NK-92 (cell line): Measurements from ENCODE around the gene TRMT2A.

Experiments
- DNase-seq: peaks from one replicate; lab custom pipeline; 2025; ENCODE audit not compliant: unreplicated experiment; lab: John Stamatoyannopoulos, UW

Gene TRMT2A

DNA sequence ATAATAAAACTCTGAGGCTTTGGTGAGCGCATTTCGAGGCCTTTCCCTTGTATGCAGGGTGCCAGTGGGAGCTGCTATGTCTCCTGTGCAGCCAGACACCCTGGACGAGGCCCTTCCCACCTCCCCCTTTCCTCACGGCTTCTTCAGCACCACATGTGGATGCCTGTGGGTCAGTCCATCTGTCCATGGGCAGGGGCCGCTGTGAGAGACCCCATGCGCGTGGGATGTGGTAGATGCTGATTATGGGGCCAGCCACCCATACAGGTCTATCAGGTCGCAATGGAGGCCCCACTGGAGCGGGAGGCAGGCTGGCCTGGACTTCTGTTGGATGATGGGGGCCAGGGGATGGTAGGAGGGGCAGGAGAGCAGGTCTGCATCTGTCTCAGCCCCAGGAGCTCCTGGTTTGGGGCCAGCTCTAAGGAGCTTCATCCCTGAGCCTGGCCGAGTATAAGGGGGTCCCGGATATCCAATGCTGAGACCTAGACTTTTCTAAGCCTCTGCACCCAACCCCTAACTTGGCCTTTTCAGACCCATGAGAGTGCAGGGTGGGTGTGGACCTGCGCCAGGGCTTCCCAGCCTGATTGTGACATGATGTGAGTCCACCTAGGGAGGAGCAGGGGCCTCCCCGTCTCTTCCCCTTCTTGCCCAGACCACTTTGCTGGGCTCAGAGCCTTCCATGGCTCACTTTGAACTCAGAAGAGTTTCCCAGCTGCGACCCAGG, 51.0 kb downstream of the TRMT2A start:
- no peak for DNase-seq

DNA sequence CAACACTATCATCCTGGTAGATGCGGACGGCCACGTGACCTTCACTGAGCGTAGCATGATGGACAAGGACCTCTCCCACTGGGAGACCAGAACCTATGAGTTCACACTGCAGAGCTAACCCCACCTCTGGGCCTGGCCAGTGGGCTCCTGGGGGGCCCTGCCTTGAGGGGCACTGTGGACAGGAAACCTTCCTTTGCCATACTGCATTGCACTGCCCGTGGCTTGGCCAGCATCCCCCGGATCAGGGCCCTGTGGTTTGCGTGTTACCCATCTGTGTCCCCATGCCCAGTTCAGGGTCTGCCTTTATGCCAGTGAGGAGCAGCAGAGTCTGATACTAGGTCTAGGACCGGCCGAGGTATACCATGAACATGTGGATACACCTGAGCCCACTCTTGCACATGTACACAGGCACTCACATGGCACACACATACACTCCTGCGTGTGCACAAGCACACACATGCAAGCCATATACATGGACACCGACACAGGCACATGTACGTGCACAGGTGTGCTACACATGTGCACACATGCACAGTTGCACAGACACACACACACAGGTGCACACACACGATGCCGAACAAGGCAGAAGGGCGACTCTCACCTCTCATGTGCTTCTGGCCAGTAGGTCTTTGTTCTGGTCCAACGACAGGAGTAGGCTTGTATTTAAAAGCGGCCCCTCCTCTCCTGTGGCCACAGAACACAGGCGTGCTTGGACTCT, 52.3 kb downstream of the TRMT2A start:
- no peak for DNase-seq

DNA sequence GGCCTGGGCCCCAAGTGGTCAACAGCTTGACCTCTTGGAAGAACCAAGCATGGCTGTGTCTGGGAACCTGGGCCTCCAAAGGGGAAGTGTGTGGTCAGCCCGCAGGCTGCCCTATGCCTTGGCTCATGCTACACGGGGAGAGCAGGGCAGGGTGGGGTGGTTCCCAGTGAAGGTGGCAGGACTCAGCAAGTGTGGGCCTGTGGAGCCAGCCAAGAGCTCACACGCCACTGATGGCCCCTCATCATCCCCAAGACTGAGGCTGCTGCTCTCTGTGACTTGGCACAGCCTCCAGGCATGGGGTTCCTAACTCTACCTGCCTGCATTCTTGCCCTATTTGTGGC, 52.9 kb downstream of the TRMT2A start:
- no peak for DNase-seq

DNA sequence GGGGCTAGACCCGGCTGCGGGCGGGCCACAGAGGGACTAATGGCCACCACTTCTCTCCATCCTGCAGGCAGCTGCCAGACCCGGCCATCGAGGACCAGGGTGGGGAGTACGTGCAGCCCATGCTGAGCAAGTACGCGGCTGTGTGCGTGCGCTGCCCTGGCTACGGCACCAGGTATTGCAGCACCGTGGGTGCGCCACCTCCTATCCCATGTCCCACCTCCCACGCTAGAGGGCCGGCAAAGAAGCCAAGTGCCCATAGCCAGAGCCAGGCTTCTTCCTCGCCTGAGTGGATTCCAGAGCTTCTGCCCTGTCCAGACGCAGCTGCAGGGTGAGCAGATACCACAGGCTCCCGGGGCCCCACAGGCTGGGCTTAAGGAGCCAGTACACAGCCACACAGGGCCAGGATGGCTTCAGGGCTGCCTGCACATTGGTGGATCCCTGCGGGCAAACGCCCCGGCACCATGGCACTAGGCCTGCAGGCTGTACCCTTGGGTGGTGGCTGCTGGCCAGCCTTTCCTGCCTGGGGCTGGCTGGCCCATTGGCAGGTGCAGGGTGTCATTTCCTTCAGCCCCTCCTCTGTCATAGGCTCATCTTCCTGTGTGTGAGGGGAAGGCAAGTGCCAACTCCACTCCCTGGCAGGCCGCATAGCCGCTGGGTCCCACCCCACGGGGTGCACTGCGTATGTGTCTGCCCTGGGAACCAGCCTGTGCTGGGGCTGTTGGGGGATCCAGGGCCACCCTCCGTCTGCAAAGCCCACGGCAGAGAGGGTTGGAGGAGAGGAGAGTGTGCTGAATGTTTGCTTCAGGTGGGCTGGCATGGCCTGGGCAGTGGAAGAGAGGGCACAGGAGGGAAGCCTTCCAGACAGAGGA, 53.5 kb downstream of the TRMT2A start:
- no peak for DNase-seq

DNA sequence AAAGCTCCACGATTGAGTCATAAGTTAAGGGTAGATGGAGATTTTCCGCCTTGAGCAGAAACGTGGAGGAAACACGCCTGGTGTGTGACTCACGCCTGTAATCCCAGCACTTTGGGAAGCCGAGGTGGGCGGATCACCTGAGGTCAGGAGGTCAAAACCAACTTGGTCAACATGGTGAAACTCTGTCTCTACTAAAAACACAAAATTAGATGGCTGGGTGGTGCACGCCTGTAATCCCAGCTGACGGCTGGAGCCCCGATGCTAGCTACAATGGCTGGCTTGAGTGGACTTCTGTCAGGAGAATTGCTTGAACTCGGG, 54.3 kb downstream of the TRMT2A start:
- no peak for DNase-seq

DNA sequence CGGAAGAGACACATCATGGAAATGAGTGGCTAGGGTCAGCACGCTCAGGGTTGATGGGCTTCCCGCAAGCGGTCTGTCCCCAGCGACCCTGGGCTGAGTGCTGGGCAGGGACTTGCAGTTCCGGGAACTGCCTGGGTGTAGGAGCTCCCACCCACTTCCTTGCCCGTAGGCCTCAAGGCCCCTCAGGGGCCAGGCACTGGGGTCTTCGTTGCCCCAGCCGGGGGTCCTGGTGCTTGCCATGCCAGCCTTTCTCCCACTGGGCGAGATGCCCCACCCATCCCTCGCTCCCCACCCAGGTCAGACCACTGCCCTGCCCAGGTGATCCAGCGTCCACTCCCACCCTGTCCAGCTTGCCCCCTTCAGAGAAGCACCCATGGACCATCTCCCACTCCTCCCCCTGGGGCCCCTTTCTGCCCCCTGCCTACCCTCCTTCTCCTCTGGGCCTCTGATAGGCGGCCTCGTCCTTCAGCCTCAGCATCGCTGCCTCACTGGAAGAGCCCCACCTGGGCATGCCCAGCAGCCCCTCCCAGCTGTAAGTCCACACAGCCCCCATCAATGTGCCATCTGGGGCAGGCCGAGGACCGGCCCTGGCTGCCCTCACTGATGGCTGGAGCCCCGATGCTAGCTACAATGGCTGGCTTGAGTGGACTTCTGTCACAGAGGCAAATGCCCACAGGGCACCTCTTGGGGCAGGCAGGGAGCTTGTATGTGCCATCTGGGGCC, 54.8 kb downstream of the TRMT2A start:
- DNase-seq = no peak
